GM12801 (cell line): ENCODE results near the gene GPHN.

Experiments
- CTCF ChIP-seq: IDR thresholded peaks from one replicate; pipeline ENCODE4 v1.5.1; 2011; ENCODE audit warnings: control low read depth; ENCODE audit not compliant: insufficient read length; ENCODE audit errors: extremely low read depth

The GPHN gene

GRCh38 chr14:66575939-66576338 is 68.0 kb downstream of the GPHN start:
- TF ChIP-seq CTCF: no peak

- TF ChIP-seq CTCF: no peak
Observed at GRCh38 chr14:66595394-66595793, 87.4 kb downstream of the GPHN start.

GRCh38 chr14:66596241-66596985 is 88.5 kb downstream of the GPHN start:
- TF ChIP-seq CTCF: no peak

GRCh38 chr14:66600416-66600815 is 92.5 kb downstream of the GPHN start:
- no peak for TF ChIP-seq CTCF

GRCh38 chr14:66601932-66602578 is 94.1 kb downstream of the GPHN start:
- no peak for TF ChIP-seq CTCF

- TF ChIP-seq CTCF: no peak
Observed at GRCh38 chr14:66603945-66604344, 96.0 kb downstream of the GPHN start.

- no peak for TF ChIP-seq CTCF
Observed at GRCh38 chr14:66606826-66607225, 98.9 kb downstream of the GPHN start.
